Epithelial cell of esophagus (primary cell): Measurements from ENCODE around the gene MGLL.

Experiments used
- DNase-seq: peaks from one replicate; pipeline ENCODE4 v3.0.0; 2010; ENCODE audit warnings: low read depth
- H3K4me3 ChIP-seq: 2 replicates; pipeline ENCODE4 v1.5.1; 2011; ENCODE audit warnings: mild to moderate bottlenecking, low read length, control low read depth
- TF ChIP-seq, protein P1 (sequence below): IDR thresholded peaks from 2 replicates; pipeline ENCODE4 v1.5.1; 2011; ENCODE audit warnings: low read depth, mild to moderate bottlenecking, low read length, control low read depth, inconsistent platforms; ENCODE audit not compliant: insufficient read depth; ENCODE audit errors: missing control alignments

MGLL gene

DNA sequence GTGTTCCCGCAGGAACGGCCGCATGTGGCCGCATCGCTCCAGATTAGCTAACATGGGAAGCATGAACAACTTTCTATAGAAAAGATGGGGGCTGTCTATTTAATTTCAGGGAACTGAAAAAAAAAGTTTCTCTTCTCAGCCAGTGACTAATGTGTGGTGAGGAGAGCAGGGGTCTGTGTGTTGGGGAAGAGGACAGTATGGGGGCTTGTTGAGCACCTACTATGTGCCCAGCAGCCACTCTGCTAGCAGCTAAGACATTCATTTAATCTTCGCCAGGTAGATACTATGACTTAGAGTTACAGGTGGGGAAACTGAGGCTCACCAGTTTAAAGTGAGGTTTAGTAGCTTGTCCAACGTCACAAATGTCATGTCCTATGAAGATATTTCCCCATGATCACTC lies 56.6 kb downstream of the MGLL start:
- no peak overlapping the region for H3K4me3 ChIP-seq
- no peak for DNase-seq
- TF ChIP-seq, protein P1, sequence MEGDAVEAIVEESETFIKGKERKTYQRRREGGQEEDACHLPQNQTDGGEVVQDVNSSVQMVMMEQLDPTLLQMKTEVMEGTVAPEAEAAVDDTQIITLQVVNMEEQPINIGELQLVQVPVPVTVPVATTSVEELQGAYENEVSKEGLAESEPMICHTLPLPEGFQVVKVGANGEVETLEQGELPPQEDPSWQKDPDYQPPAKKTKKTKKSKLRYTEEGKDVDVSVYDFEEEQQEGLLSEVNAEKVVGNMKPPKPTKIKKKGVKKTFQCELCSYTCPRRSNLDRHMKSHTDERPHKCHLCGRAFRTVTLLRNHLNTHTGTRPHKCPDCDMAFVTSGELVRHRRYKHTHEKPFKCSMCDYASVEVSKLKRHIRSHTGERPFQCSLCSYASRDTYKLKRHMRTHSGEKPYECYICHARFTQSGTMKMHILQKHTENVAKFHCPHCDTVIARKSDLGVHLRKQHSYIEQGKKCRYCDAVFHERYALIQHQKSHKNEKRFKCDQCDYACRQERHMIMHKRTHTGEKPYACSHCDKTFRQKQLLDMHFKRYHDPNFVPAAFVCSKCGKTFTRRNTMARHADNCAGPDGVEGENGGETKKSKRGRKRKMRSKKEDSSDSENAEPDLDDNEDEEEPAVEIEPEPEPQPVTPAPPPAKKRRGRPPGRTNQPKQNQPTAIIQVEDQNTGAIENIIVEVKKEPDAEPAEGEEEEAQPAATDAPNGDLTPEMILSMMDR, result no peak

DNA sequence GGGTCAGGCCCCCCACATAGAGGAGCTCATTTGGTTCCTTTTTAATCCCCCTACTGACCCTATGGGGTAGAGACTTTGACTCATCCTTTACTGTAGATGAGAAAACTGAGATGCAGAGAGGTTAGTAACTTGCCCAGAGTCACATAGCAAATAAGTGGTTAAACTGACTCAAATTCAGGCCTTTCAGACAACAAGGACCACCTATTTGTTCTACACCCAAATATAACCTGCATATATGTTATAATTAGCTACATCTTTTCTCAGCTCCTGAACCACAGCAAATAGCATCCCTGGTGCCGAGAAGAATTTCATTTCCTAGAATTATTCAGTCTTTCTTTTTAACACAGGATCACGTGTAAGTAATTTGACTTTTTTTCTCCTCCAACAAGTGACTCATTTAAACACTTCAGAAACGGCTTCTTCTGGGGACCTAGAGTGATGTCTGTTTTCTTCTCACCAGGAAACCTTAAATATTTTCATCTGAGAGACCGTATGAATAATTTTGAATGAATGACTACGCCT lies 57.4 kb downstream of the MGLL start:
- TF ChIP-seq, protein P1, result no peak
- no peak for DNase-seq
- no peak overlapping the region for H3K4me3 ChIP-seq

DNA sequence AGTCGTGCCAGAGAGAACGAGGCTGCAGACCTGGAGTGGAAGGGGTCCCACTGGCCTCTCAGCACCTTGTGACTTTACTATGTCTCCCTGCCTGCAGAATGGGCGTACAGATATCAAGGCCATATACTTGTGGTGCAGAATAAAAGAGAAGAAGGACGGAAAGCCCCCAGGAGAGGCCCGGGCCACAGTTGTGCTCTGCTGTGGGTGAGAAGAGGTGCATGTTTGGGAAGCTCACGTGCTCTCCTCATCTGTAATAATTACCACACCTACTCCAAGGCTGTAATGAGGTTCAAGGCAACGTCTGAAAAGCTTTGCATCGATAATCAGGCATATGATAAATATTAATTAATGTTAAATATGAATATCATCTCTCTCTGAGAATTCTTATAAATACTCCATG lies 58.0 kb downstream of the MGLL start:
- H3K4me3 ChIP-seq, result no peak overlapping the region
- DNase-seq, result no peak
- TF ChIP-seq, protein P1, result no peak

DNA sequence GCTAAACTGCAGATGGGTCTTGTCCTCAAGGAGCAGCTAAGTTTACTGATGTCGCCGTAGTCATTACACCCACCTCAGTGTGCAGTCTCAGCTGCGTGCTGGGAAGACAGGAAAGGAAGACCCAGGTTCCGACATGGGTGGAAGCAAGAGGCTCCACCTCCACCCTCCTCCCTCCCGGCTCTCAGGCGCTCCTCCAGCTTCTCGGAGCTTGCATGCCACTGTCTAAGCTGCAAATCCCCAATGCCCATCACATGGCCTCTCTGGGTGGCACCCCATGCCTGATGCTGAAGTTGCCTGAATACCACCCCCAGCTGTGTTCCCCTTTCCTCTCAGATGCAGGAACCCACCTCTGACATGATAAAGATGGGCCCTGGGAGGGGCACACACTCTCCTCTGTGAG lies 58.5 kb downstream of the MGLL start:
- TF ChIP-seq, protein P1, result no peak
- no peak for DNase-seq
- no peak overlapping the region for H3K4me3 ChIP-seq

DNA sequence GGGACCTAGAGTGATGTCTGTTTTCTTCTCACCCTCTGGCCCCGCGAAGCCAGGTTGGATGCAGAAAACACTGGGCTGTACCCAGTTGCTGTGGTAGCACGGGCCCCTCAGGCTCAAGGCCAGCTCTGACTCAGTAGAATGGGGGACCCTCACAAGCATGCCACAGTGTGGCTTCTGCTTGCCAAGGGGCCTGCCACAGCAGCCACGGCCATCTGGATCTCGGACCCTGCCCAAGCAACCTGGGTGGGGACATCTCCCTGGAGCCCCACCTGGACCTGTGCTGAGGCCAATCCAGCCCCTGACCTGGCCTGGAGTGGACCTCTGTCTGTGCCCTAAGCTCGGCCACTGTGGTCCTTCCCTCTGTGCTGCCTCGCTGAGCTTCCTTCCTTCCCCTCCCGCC lies 59.0 kb downstream of the MGLL start:
- DNase-seq, result no peak
- no peak overlapping the region for H3K4me3 ChIP-seq
- TF ChIP-seq, protein P1, result no peak

DNA sequence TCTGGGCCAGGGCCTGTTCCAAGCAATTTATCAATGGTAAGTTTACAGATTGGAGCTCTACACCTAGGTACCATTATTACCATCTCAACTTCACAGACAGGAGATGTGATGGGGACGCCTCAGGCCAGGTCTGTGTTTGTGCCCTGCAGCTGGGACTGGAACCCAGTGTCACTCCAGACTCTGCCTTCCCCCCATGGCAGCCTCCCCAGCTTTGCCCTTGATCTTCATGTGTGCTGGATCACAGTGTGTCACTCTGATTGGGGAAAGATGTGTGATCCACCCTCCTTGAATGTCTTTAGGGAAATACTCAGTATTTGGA lies 59.6 kb downstream of the MGLL start:
- H3K4me3 ChIP-seq, result no peak overlapping the region
- no peak for DNase-seq
- TF ChIP-seq, protein P1, result no peak

DNA sequence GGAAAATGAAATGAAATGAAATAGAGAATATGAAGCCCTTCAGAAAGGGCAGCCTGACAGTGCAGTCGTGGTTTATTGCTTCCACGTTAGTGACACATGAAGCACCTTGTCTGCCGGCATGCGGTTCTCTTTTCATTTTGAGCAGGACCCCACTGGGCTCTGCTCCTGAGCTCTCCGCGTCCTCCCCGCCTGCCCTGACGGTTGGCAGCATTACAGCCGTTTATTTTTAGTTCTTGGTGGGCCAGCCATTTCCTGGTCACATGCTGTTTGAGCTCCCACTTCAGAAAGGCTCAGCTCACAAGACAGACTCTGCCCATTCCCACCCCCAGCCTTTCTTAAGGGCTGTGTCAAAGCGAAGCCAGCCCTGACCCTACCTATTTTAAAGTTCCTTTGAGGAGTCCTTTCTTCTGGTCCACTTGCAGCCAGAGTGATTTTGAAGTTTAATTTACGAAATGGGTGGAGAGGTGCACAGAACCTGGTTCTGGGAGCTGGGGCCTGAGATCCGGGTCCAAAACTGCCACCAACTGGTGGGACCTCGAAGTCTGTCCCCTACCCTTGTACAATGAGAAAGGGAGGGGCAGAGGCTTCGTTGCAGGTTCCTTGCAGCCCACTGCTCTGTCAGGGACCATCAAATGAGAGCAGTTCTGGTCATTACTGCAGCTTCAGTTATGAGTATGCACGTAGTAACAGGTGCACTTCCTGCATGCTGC lies 60.1 kb downstream of the MGLL start:
- no peak for DNase-seq
- TF ChIP-seq, protein P1, result no peak
- H3K4me3 ChIP-seq, result no peak overlapping the region
